Fibroblast of lung (primary cell): ENCODE results near the gene ZC3H14.

Source experiments
- CTCF ChIP-seq, 2 donors: IDR thresholded peaks in 1 of 2; conservative IDR thresholded peaks in 1 of 2; 1 replicate in 1 of 2; 2 replicates in 1 of 2; pipeline ENCODE4 v1.5.1; 2011 to 2012; ENCODE audit warnings: low read length in 2 of 2, control low read depth in 1 of 2, inconsistent platforms in 1 of 2, low read depth in 1 of 2, mild to moderate bottlenecking in 1 of 2
- EZH2 ChIP-seq: IDR thresholded peaks from 2 replicates; pipeline ENCODE4 v1.5.1; 2012; ENCODE audit warnings: low read length, control low read depth, mild to moderate bottlenecking; ENCODE audit errors: missing control alignments

GRCh38 chr14:88590173-88590572 lies 27.3 kb downstream of the ZC3H14 start:
- no peak for TF ChIP-seq CTCF (conservative IDR thresholded peaks at IDR 0.05 in 1 of 2, IDR thresholded peaks at IDR 0.05 in 1 of 2; ENCODE audit: low read depth in 1 of 2, low read length in 2 of 2)
- TF ChIP-seq EZH2, result no peak
